DMS79 (cell line): ENCODE results near the gene GAPVD1.
A peak's percentile ranks its signal among the peaks of the same experiment; 100 is the strongest.
"Not testable (repeated sequence)": the region's sequence is repeated elsewhere in the genome, so short reads cannot be mapped to it uniquely, and the experiment has no call there.

ENCODE experiments used
- DNase-seq: peaks from one replicate; lab custom pipeline; 2025; lab: John Stamatoyannopoulos, UW

Gene GAPVD1

DNA sequence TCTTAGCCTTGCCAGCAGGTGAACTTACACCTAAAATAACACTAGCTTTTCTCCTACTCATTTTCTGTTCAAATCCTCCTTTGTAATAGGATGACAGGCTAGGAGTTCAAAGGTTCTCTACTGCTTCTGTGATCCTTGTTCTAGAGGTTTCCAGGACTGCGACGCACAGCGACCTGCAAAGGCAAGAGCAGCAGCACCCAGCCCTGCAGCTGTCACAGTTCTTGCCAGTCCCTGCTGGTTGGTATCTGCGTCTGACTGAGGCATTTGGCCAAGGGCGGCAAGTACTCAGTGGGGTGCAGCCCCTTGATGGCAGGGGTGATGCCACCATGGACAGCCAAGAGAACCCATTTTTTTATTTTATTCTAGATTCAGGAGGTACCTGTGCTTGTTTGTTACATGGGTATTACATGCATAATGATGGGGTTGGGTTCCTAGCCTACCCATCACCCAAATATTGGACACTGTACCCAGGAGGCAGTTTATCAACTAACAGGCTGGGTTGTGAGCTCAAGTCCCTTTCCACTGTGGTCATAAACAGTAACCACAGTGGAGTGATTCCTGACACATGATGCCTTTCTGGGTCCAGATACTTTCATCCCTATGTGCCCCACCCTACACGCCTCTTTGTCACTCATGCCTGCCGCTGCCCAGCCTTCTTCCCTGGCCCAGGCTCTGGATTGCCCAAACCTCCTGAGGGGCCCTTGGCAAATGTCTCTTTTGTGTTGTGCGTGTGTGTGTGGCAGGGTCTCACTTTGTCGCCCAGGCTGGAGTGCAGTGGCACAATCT is 111.0 kb downstream of the GAPVD1 start:
- no peak for DNase-seq

GRCh38 chr9:125374443-125375309 is 113.0 kb downstream of the GAPVD1 start:
- DNase-seq, result peak; percentile 40

DNA sequence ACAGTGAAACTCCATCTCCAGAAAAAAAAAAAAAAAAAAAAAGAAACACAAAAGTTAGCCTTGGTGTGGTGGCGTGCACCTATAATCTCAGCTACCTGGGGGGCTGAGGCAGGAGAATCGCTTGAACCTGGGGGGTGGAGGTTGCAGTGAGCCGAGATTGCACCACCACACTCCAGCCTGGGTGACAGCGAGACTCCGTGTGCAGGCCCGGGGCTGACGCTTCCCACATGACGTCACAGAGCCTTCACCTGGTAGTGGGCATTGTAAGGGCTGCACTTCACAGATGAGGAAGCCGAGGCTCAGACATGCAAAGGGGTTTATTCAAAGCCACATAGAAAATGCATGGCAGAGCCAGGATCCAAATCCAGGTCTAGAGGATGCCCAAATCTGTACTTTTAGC is 114.2 kb downstream of the GAPVD1 start:
- no peak for DNase-seq

GRCh38 chr9:125376261-125377226 is 114.9 kb downstream of the GAPVD1 start:
- DNase-seq, result no peak

- no peak for DNase-seq
Measured at GRCh38 chr9:125377584-125378250, 116.1 kb downstream of the GAPVD1 start.

- no peak for DNase-seq
Measured at GRCh38 chr9:125378778-125379177, 117.2 kb downstream of the GAPVD1 start.

DNA sequence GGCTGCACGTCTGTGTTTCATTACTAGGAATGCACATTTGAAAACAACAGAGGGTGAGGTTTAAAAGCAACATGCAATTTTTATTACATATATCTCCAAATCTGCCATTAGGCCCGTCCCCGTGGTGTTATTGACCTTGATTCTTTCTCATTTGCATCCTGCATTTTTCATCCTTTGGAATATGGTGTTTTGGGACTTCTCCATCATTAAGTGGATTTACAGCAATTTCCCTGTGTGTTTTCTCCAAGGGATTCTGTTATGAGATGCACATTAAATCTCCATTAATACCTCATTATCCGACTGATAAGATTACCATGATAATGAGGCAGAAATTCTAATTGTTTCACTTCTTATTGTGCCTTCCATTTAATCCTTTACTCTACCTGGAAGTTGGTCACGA is 117.6 kb downstream of the GAPVD1 start:
- DNase-seq, result no peak

DNA sequence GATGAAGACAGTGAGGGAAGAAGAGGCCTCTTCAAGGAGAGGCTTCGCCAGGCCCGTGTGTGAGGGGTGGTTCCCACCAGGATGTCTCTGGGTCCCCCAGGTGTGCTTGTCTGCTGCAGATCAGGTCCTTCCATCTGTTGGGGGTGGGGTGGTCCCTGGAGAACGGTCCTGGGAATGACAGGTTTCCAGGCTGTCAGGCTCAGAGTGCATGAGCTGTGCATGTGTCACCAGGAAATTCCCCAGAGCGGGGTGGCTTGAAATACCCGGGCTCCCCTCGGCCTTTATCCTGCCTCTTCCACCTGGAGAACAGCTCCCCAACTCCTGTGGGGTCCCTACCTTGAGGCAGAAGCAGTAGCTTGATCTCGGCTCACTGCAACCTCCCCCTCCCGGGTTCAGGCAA is 118.8 kb downstream of the GAPVD1 start:
- DNase-seq, result no peak

- DNase-seq, result no peak
Measured at GRCh38 chr9:125387861-125388524, 126.4 kb downstream of the GAPVD1 start.

DNA sequence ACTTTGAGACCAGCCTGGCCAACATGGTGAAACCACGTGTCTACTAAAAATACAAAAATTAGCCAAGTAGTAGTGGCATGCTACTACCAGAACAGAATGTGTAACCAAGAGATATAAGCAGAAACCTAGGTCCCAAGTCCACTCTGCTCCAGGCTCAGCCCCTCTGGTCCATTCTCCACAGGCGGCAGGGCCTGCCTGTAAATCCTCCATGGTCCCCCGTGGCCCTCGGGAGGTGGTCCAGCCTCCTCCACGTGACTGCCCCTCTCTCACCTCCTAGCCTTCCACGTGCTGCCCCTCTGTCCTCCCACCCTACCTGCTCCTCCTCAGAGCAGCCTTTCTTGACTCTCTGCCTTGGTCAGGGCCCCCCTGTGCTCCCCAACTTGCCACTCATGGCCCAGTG is 127.4 kb downstream of the GAPVD1 start:
- no peak for DNase-seq

DNA sequence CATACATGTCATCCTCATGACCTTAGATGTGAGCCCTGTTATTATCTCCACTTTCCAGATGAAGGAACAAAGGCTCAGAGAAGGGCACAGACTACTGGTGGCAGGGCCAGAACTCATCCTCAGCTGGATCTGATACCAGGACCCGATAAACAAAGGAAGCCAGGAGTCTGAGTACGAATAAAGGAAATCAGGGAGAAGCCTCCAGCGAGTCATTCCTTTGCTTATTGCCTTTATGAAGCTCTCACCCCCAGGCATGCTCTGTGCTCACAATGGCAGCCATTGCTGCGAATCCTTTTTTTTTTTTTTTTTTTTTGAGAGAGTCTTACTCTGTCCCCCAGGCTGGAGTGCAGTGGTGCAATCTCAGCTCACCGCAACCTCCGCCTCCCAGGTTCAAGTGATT is 130.1 kb downstream of the GAPVD1 start:
- DNase-seq, result no peak

DNA sequence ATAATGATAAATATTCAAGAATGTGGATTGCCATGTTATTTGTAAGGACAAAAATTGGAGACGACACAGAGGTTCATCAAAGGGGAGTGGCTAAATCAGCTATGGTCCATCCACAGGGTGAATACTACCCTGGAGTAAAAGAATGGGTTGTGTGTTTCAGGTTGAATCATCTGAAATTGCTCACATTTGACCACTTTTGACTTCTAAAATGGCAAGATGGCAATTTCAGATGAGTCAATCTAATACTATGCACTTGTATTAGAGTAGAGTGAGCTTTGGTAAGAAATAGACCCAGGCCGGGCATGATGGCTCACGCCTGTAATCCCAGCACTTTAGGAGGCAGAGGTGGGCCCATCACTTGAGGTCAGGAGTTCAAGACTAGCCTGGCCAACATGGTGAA is 131.8 kb downstream of the GAPVD1 start:
- no peak for DNase-seq

GRCh38 chr9:125396799-125397198 is 135.2 kb downstream of the GAPVD1 start:
- no peak for DNase-seq

GRCh38 chr9:125397736-125398135 is 136.1 kb downstream of the GAPVD1 start:
- no peak for DNase-seq

- DNase-seq, result no peak
Measured at GRCh38 chr9:125398243-125398642, 136.6 kb downstream of the GAPVD1 start.

- no peak for DNase-seq
Measured at GRCh38 chr9:125399165-125399564, 137.5 kb downstream of the GAPVD1 start.

DNA sequence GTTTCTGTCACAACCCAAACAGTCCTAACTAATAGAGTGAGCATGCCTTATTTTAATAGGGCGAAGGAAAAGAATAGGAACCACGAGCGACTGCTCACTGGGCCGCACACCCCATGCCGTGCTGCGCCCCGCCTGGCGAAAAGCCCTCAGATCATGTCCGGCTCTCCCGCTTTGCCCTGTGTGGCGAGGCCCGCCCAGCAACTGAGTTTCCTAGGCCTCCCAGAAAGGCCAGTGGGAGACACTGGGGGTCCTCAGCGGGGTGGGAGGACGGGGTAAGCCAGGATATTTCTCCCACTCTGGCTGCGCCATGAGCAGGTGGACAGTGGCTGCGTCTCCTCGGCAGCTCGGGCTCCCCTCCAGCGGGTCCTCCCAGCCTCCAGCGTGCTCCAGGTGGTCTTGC is 138.0 kb downstream of the GAPVD1 start:
- no peak for DNase-seq

GRCh38 chr9:125400232-125400631 is 138.6 kb downstream of the GAPVD1 start:
- DNase-seq, result not testable (repeated sequence)

DNA sequence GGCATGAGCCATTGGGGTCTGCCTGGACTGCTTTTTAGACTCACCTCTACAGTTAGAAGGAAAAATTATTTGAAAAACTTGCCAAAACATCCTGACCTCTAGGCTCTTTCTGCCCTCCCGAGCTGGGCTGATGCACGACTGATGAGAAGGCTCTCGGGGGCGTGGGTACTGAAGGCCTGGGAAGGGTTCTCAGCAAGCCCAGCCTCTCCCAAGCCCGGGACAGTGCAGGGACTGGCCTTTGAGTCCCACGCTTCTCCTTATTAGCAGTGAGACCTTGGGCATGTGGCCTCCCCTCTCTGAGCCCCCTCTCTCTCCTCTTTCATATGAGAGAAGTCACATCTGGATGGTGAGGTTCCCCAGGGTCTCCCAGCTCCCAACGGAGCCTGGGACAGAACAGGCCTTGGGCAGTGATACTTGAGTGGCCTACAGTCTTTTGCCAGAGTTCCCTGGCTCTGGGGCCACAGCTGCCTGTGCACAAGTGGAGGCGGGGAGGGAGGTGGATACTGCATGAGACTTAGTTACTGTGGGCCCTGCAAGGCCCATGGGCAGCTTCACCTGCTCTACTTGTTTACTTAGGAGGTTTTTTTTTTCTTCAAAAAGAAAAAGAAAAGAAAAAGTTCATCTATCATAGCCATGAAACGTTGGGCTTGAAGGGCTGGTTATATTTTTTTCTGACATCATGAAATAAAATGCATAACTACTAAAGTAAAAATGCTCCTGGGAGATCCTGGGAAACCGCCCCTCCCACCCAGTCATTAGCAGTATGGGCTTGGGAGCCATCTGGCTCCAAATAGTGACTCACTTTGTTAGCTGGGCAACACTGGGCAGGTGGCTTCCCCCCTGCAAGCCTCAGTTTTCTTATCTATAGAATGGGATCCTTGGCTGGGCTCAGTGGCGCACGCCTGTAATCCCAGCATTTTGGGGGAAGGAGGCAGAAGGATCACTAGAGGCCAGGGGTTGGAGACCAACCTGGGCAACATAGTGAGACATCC is 139.4 kb downstream of the GAPVD1 start:
- DNase-seq, result no peak

DNA sequence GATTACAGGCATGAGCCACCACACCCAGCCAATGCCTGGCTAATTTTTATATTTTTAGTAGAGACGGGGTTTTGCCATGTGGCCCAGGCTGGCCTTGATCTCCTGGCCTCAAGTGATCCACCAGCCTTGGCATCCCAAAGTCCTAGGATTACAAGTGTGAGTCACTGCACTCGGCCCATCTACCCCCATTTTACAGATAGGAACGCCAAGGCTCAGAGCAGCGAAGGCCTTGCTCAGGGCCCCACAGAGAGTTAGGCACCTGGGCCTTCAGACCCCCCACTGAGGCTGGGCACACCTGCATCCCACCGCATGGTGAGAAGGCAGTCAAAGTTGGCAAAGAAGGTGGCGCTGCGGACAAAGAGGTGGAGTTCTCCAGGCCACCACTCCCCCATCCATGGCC is 143.1 kb downstream of the GAPVD1 start:
- no peak for DNase-seq
